ENCODE measurements around the gene VCAN.

Gene VCAN

GRCh38 chr5:83543898-83544297 lies 72.4 kb downstream of the VCAN start:
- ChIA-PET POLR2A (no interaction called here), CTCF (no interaction called here)
- TF ChIP-seq HDGF (IDR thresholded peaks at IDR 0.05; ENCODE audit: borderline replicate concordance) = no peak
- no peak for DNase-seq (ENCODE audit: extremely low spot score)

- CTCF ChIA-PET = no interaction called here
- no peak for TF ChIP-seq ELF4 (IDR thresholded peaks at IDR 0.05)
- no peak for TF ChIP-seq CTBP1 (IDR thresholded peaks at IDR 0.05; ENCODE audit: borderline replicate concordance)
- TF ChIP-seq TARDBP (IDR thresholded peaks at IDR 0.05) = no peak
- no peak for TF ChIP-seq ARNT (IDR thresholded peaks at IDR 0.05)
- no peak for TF ChIP-seq PKNOX1 (IDR thresholded peaks at IDR 0.05)
- TF ChIP-seq HDGF (IDR thresholded peaks at IDR 0.05; ENCODE audit: borderline replicate concordance) = no peak
- no peak for TF ChIP-seq LEF1 (IDR thresholded peaks at IDR 0.05; ENCODE audit: borderline replicate concordance)
- no peak for TF ChIP-seq NFRKB (IDR thresholded peaks at IDR 0.05)
- TF ChIP-seq L3MBTL2 (conservative IDR thresholded peaks at IDR 0.05) = no peak
- TF ChIP-seq SP1 (IDR thresholded peaks at IDR 0.05) = no peak
- TF ChIP-seq BHLHE40 (IDR thresholded peaks at IDR 0.05; ENCODE audit: borderline replicate concordance) = no peak
- TF ChIP-seq SUZ12 (IDR thresholded peaks at IDR 0.05) = no peak
- no peak for TF ChIP-seq FOXA1 (IDR thresholded peaks at IDR 0.05)
- TF ChIP-seq FOXK2 (IDR thresholded peaks at IDR 0.05) = no peak
- no peak for TF ChIP-seq ZNF384 (IDR thresholded peaks at IDR 0.05)
- no peak for TF ChIP-seq FOXM1 (IDR thresholded peaks at IDR 0.05; ENCODE audit: borderline replicate concordance)
These were observed 75.6 kb downstream of the VCAN start for GRCh38 chr5:83547161-83547560.

GRCh38 chr5:83547889-83548288 lies 76.3 kb downstream of the VCAN start:
- DNase-seq (ENCODE audit: extremely low spot score) = no peak
- ChIA-PET POLR2A (no interaction called here), CTCF (no interaction called here)
- TF ChIP-seq PKNOX1 (IDR thresholded peaks at IDR 0.05) (no peak), NFRKB (IDR thresholded peaks at IDR 0.05) (no peak), BHLHE40 (IDR thresholded peaks at IDR 0.05; ENCODE audit: borderline replicate concordance) (no peak), LEF1 (IDR thresholded peaks at IDR 0.05; ENCODE audit: borderline replicate concordance) (no peak), SUZ12 (IDR thresholded peaks at IDR 0.05) (no peak), ZNF384 (IDR thresholded peaks at IDR 0.05) (no peak), FOXM1 (IDR thresholded peaks at IDR 0.05; ENCODE audit: borderline replicate concordance) (no peak), ELF4 (IDR thresholded peaks at IDR 0.05) (no peak), L3MBTL2 (conservative IDR thresholded peaks at IDR 0.05) (no peak), SP1 (IDR thresholded peaks at IDR 0.05) (no peak), CTBP1 (IDR thresholded peaks at IDR 0.05; ENCODE audit: borderline replicate concordance) (no peak), ARNT (IDR thresholded peaks at IDR 0.05) (no peak)

More at GRCh38 chr5:83547161-83547560, 75.6 kb downstream of the VCAN start:
- no peak for DNase-seq (ENCODE audit: extremely low spot score)
- POLR2A ChIA-PET = no interaction called here

GRCh38 chr5:83548581-83548980 lies 77.0 kb downstream of the VCAN start:
- TF ChIP-seq ZNF384 (IDR thresholded peaks at IDR 0.05) = no peak
- TF ChIP-seq FOXK2 (IDR thresholded peaks at IDR 0.05) = no peak
- TF ChIP-seq ELF4 (IDR thresholded peaks at IDR 0.05) = no peak
- no peak for TF ChIP-seq SP1 (IDR thresholded peaks at IDR 0.05)
- TF ChIP-seq NFRKB (IDR thresholded peaks at IDR 0.05) = no peak
- no peak for TF ChIP-seq PKNOX1 (IDR thresholded peaks at IDR 0.05)
- no peak for TF ChIP-seq SUZ12 (IDR thresholded peaks at IDR 0.05)
- no peak for TF ChIP-seq FOXM1 (IDR thresholded peaks at IDR 0.05; ENCODE audit: borderline replicate concordance)
- no peak for TF ChIP-seq FOXA1 (IDR thresholded peaks at IDR 0.05)
- no peak for TF ChIP-seq LEF1 (IDR thresholded peaks at IDR 0.05; ENCODE audit: borderline replicate concordance)
- TF ChIP-seq TARDBP (IDR thresholded peaks at IDR 0.05) = no peak
- no peak for TF ChIP-seq CTBP1 (IDR thresholded peaks at IDR 0.05; ENCODE audit: borderline replicate concordance)
- DNase-seq (ENCODE audit: extremely low spot score) = no peak
- CTCF ChIA-PET = no interaction called here
- POLR2A ChIA-PET = no interaction called here

- TF ChIP-seq ELF4 (IDR thresholded peaks at IDR 0.05) = no peak
- no peak for TF ChIP-seq ARNT (IDR thresholded peaks at IDR 0.05)
- POLR2A ChIA-PET = no interaction called here
- CTCF ChIA-PET = no interaction called here
- DNase-seq (ENCODE audit: extremely low spot score) = no peak
These were observed 77.5 kb downstream of the VCAN start for GRCh38 chr5:83549076-83549475.

GRCh38 chr5:83549674-83550073 lies 78.1 kb downstream of the VCAN start:
- CTCF ChIA-PET = no interaction called here
- TF ChIP-seq SP1 (IDR thresholded peaks at IDR 0.05) (no peak), HDGF (IDR thresholded peaks at IDR 0.05; ENCODE audit: borderline replicate concordance) (no peak), PKNOX1 (IDR thresholded peaks at IDR 0.05) (no peak), TARDBP (IDR thresholded peaks at IDR 0.05) (no peak), SUZ12 (IDR thresholded peaks at IDR 0.05) (no peak), FOXA1 (IDR thresholded peaks at IDR 0.05) (no peak), ZNF384 (IDR thresholded peaks at IDR 0.05) (no peak), BHLHE40 (IDR thresholded peaks at IDR 0.05; ENCODE audit: borderline replicate concordance) (no peak), L3MBTL2 (conservative IDR thresholded peaks at IDR 0.05) (no peak)
- no peak for DNase-seq (ENCODE audit: extremely low spot score)
- POLR2A ChIA-PET = no interaction called here

DNA sequence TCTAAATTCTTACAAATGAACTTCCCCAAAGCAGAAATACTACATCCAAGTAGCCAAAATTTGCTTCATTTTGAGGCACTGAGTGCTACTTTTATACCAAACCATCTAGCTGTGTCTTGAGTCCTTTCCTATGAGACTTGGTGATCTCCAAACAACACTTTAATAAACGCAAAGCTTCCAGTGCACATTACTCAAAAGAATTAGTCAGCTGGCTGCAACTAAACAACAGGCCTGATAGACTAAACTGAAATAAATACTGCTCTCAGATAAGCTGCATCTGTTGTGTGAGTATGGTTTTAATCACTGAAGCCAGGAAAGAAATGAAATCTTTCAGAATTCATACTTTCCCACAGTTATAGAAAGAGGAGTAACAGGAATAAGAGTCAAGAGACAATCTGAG lies 80.3 kb downstream of the VCAN start:
- ChIA-PET POLR2A (no interaction called here), CTCF (no interaction called here)
- DNase-seq (ENCODE audit: extremely low spot score) = no peak
- TF ChIP-seq ELF4 (IDR thresholded peaks at IDR 0.05) = no peak
